T1000 (cell line): ENCODE measurements around the gene EXOC1L.
A peak's percentile ranks its signal among the peaks of the same experiment; 100 is the strongest.
"Not testable (repeated sequence)": the region's sequence is repeated elsewhere in the genome, so short reads cannot be mapped to it uniquely, and the experiment has no call there.

ENCODE experiments used
- DNase-seq: peaks from one replicate; lab custom pipeline; 2025; ENCODE audit warnings: mixed read lengths; lab: John Stamatoyannopoulos, UW

Gene EXOC1L

DNA sequence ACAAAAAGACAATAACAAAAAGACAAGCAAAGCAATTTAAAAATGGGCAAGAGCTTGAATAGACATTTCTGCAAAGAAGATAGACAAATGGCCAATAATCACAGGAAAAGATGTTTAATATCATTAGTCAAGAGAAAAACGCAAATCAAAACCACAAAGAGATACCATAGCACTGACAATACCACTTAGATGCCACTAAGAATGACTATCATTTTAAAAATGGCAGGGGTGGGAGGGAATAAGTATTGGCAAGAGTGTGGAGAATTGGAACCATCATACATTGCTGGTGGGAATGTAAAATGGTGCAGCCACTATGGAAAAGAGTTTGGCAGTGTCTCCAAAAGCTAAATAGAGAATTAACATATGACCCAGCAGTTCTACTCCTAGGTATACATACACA is 18.8 kb downstream of the EXOC1L start:
- no peak for DNase-seq

- DNase-seq, result no peak
These were observed 19.4 kb downstream of the EXOC1L start for GRCh38 chr4:55838952-55839351.

DNA sequence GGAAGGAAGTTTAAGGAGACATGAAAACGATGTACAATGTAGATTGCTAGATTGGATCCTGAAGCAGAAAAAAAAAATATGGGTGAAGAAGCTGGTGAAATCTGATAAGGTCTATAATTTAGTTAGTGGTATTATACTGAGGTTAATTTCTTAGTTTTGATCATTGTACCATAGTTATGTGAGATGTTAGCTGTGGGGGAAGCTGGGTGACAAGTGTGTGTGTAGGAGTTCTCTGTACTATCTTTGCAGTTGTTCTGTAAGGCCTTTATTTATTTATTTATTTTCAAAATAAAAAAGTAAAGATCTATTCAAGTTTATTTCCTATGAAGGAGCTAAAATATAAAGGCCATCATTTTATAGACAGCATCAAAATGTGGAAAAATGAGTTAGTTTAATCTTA is 21.4 kb downstream of the EXOC1L start:
- no peak for DNase-seq

DNA sequence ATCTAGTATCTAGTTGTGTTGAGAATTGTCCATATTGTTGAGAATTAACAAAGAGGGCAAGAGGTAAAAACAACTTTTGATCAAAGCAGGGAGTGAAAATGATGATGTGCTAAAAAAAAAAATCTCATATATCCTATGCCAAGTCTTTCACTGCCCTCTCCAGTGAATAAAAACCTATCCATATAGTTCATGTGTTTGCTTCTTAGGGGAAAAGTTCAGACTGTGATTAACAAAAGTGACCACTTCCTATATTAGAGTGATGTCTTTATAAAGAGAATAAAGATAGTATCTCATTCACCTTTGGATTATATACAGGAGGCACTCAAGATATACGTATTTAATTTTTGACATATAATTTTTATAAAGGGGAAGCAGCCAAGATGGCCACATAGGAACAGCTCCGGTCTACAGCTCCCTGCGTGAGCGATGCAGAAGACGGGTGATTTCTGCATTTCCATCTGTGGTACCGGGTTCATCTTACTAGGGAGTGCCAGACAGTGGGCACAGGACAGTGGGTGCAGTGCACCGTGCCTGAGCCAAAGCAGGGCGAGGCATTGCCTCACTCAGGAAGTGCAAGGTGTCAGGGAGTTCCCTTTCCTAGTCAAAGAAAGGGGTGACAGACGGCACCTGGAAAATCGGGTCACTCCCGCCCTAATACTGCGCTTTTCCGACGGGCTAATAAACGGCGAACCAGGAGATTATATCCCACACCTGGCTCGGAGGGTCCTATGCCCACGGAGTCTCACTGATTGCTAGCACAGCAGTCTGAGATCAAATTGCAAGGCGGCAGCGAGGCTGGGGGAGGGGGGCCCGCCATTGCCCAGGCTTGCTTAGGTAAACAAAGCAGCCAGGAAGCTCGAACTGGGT is 22.0 kb downstream of the EXOC1L start:
- DNase-seq, result not testable (repeated sequence)

GRCh38 chr4:55842312-55842711 is 22.7 kb downstream of the EXOC1L start:
- not testable (repeated sequence) for DNase-seq

- no peak for DNase-seq
These were observed 30.1 kb downstream of the EXOC1L start for GRCh38 chr4:55849724-55850123.

- DNase-seq, result no peak
These were observed 32.3 kb downstream of the EXOC1L start for GRCh38 chr4:55851885-55852284.

DNA sequence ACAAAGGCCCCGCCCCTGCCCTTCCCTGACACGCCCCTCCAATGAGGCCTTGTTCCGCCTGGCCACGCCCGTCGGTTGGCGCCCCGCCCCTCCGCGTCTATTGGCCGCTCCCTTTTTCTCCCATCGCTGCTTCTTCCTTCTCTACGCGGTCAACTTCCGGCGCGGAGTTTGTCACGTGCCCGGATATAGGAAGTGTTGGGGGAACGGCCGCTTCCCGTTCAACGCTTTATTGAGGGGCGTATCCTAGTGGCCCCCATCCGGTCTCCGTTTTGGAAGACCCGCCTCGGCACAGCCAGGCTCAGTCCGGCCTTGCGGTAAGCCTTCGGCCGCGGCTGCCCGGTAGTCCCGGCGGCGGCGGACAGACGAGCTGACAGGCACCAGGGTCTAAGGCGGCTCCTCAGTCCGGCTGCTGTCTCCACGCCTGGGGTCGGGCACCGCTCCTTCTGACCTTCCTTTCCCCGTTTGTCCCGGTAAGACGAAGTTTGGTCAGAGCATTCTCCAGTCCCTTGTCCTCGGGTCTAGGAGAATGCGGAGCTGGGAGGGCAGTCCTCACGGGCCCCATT is 34.0 kb downstream of the EXOC1L start, which contains the start of gene EXOC1:
TSS of gene EXOC1 (plus strand) at position 165 of the 563 bp plus-strand sequence. CDS start 4,676 bp downstream, outside the sequence.
- DNase-seq, result peak; percentile 98

GRCh38 chr4:55854129-55854528 is 34.5 kb downstream of the EXOC1L start:
- DNase-seq, result no peak

DNA sequence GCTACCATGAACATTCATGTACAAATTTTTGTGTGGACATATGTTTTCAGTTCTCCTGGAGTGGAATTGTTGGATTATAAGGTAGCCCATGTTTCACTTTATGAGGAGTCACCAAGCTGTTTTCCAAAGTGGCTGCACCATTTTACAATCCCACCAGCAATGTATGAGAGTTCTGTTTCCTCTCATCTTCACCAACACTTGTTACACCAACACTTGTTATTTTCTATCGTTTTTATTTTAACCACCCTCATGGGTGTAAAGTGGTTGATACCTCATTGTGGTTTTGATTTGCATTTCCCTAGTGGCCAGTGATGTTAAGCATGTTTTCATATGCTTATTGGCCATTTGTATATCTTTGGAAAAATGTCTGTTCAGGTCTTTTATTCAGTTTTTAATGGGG is 38.0 kb downstream of the EXOC1L start:
- DNase-seq, result no peak

DNA sequence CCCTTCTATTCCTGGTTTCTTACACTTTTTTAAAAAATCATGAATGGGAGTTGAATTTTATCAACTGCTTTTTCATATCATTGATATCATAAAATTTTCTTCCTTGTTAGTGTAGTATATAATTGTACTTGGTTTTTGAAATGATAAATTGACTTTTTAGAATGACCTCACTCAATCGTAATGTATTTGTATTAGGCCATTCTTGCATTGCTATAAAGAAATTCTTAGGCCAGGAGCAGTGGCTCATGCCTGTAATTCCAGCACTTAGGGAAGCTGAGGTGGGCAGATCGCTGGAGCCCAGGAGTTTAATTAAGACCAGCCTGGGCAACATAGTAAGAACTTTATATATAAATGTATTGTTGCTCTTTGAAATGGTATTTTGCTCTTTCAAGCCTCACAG is 40.1 kb downstream of the EXOC1L start:
- DNase-seq, result no peak

DNA sequence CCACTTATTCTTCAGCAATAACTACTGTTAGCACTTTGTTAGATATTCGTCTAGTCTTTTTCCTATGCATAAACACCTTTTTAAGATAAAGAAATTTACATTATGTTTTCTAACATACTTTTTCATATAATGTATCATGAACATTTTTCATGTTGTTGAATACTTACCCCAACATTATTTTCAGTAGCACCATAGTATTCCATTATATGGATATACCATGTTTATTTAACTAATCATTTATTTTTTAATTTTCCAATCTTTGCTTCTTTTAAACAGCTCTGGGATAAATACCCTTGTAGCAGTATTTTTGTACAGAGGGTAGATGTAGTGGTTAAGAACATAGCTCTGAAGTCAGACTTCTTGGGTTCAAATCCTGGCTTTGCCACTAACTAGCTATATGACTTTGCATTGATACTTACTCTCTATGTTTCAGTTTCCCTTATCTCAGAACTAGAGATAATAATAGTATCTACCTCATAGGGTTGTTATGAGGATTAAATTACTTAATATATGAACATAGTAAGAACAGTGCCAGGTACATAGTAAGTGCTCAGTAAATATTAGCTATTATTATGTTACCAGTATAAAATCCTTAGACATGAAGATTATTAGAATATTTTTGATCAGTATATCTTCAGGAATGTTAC is 45.1 kb downstream of the EXOC1L start:
- no peak for DNase-seq

DNA sequence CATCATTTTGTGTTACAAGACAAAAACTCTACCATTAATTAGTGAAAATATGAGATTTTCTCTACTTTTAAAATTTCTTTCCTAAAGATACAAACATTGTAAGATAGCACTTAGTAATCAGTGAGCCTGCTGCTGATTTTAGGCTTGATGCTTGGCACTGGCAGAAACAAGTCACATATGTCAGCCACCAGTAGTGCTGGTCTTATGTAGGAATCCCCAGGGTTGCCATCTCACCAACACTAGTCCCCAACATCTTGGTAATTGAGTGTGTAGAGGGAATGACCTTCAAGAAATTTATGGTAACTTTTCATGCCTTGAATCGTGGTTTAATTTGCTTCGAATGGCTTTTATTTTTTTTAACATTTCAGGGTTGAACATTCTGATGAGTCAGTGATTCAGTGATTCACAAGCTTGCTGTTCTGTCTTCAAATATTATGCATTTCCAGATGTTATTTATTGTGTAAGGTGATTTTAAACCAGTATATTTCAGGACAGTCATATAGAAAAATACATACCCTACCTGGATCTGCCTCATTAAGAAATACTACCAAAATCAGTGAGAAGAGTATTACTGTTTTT is 45.7 kb downstream of the EXOC1L start:
- no peak for DNase-seq

- no peak for DNase-seq
These were observed 46.8 kb downstream of the EXOC1L start for GRCh38 chr4:55866290-55866907.

DNA sequence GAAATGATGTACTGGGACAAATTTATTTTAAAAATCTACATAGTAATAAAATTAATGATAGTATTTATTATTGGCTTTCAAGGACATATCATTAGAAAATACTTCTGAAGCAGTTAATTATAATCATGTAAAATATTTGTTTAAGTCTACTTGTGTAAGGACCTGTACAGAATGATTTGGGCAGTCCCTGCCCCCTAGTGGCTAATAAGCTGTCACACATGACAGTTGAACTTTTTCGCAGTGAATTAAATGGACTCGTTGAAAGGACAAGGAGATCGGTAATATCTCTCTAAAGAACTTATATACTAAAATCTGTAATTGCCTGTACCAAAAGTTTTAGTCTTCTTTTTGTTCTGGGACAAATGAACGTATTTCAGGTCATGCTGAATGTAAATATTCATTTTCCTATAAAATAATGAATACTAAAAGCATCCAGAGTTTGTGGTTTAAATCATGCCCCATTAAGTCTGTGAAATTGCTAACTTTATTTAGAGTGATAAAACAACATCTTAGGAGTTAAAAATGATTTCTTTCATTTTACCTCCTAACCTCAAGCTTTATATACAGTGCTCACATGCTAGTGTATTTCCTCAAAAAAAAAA is 47.5 kb downstream of the EXOC1L start:
- no peak for DNase-seq

- no peak for DNase-seq
These were observed 49.0 kb downstream of the EXOC1L start for GRCh38 chr4:55868581-55869090.

- DNase-seq, result no peak
These were observed 51.8 kb downstream of the EXOC1L start for GRCh38 chr4:55871299-55871800.

DNA sequence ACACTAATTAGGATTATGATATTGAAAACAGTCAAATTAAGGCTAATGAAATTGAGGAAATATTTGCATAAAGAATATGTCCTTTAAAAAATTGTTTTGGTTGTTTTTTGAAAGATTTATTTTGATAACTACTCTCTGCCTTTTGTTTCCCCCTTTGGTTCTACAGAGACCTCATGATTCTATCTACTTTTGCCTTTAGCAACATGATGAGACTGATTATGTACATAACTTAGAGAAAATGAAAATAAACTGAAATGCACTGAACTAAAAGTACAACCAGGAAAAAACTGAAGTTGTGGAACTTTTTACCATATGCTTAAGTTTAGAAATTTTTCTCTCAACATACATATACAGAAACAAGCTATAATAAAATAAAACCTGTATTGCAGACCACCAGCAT is 55.2 kb downstream of the EXOC1L start:
- no peak for DNase-seq

DNA sequence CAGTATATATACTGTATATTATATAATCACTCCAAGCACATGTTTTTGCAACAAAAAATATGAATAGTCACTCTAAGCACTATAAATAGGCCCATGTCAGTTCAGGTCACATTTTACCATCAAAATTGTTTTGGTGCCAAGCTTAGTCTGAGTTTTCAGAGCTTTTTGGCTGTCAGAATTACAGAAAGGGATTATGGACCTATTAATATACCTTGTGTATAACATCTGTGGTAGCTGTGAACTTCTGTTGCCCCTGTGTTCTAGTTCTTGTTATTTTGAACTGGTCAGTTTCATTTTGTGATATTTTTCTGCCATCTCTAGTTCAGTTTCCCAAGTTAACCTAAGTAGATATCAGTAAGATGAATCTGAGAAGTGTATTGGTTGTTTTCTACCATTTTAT is 56.8 kb downstream of the EXOC1L start:
- no peak for DNase-seq

GRCh38 chr4:55879224-55879623 is 59.6 kb downstream of the EXOC1L start:
- DNase-seq, result no peak

DNA sequence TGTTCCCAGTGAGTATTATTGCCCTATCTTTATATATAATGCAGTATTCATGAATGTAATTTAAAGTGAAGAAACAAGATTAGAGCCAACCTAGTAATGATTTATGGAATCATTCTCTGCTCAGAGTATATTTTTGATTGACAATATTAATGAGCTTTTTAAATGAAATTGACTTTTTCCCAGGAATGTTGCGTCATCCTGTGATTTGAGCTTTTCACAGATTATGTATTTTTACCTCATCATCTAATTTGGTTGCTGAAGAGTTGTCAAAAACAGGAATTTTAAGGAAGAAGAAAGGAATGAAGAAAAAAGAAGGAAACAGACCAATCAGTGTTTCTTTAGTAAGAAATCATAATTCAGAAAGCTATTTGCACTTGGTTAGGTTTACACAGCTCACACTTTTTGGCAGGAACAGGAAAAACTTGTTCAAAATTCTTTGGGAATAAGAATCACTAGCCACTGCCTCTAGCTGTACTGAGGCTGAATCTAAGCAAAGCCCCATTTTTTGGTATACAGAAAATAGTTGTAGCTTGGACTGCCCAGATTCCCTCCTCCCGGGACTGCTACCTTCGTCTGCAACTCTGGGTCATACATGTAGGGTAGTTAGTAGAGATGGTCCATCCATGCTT is 61.2 kb downstream of the EXOC1L start:
- DNase-seq, result no peak
